DMS53 treated with DMSO at 0.1 percent for 48 hours (cell line): Measurements from ENCODE around the gene CFAP46.
"Not testable (repeated sequence)": the region's sequence is repeated elsewhere in the genome, so short reads cannot be mapped to it uniquely, and the experiment has no call there.

Experiments used
- DNase-seq: peaks from one replicate; lab custom pipeline; 2025; ENCODE audit not compliant: unreplicated experiment; lab: John Stamatoyannopoulos, UW

The CFAP46 gene

GRCh38 chr10:132779549-132780294 lies 162.6 kb downstream of the CFAP46 start:
- no peak for DNase-seq

GRCh38 chr10:132777441-132777840 lies 164.9 kb downstream of the CFAP46 start:
- DNase-seq, result no peak

GRCh38 chr10:132776821-132777220 lies 165.5 kb downstream of the CFAP46 start:
- DNase-seq, result no peak

GRCh38 chr10:132776186-132776585 lies 166.2 kb downstream of the CFAP46 start:
- no peak for DNase-seq

- DNase-seq, result no peak
Observed at GRCh38 chr10:132774902-132775863, 167.2 kb downstream of the CFAP46 start.

GRCh38 chr10:132774181-132774901 lies 168.0 kb downstream of the CFAP46 start:
- no peak for DNase-seq

GRCh38 chr10:132772816-132773215 lies 169.6 kb downstream of the CFAP46 start:
- not testable (repeated sequence) for DNase-seq

- DNase-seq, result no peak
Observed at GRCh38 chr10:132770061-132771021, 172.0 kb downstream of the CFAP46 start.

GRCh38 chr10:132768346-132769248 lies 173.8 kb downstream of the CFAP46 start:
- no peak for DNase-seq

GRCh38 chr10:132766291-132766690 lies 176.1 kb downstream of the CFAP46 start:
- DNase-seq, result no peak

GRCh38 chr10:132765435-132765834 lies 176.9 kb downstream of the CFAP46 start:
- DNase-seq, result no peak

- no peak for DNase-seq
Observed at GRCh38 chr10:132764108-132764507, 178.3 kb downstream of the CFAP46 start.

GRCh38 chr10:132763545-132763944 lies 178.8 kb downstream of the CFAP46 start:
- DNase-seq, result no peak

- DNase-seq, result no peak
Observed at GRCh38 chr10:132762267-132762666, 180.1 kb downstream of the CFAP46 start.

GRCh38 chr10:132761395-132762060 lies 180.8 kb downstream of the CFAP46 start:
- no peak for DNase-seq

GRCh38 chr10:132758865-132759264 lies 183.5 kb downstream of the CFAP46 start:
- DNase-seq, result no peak
